HG02840 (cell line): ENCODE measurements around the gene NOS3.
"Not testable (repeated sequence)": the region's sequence is repeated elsewhere in the genome, so short reads cannot be mapped to it uniquely, and the experiment has no call there.

Source experiments
- ATAC-seq: cut with Tn5 transposase; IDR thresholded peaks from one replicate; pipeline ENCODE4 v1.9.1; 2021; ENCODE audit warnings: mild to moderate bottlenecking, moderate library complexity, moderate number of reproducible peaks; ENCODE audit not compliant: unreplicated experiment, low FRiP score

The NOS3 gene

GRCh38 chr7:150997817-150998216 lies 7.0 kb downstream of the NOS3 start:
- no peak for ATAC-seq

GRCh38 chr7:150998341-150998740 lies 7.5 kb downstream of the NOS3 start:
- no peak for ATAC-seq

GRCh38 chr7:150999001-150999400 lies 8.2 kb downstream of the NOS3 start:
- ATAC-seq: no peak

- no peak for ATAC-seq
Measured at GRCh38 chr7:150999497-151000230, 8.8 kb downstream of the NOS3 start.

GRCh38 chr7:151000897-151001495 lies 10.2 kb downstream of the NOS3 start:
- ATAC-seq: no peak

- ATAC-seq: no peak
Measured at GRCh38 chr7:151001546-151001945, 10.7 kb downstream of the NOS3 start.

GRCh38 chr7:151003572-151003971 lies 12.8 kb downstream of the NOS3 start:
- ATAC-seq: no peak

GRCh38 chr7:151005566-151005965 lies 14.7 kb downstream of the NOS3 start:
- ATAC-seq: no peak

- ATAC-seq: no peak
Measured at GRCh38 chr7:151006590-151007300, 15.9 kb downstream of the NOS3 start.

- ATAC-seq: no peak
Measured at GRCh38 chr7:151007469-151007898, 16.7 kb downstream of the NOS3 start.

- no peak for ATAC-seq
Measured at GRCh38 chr7:151008143-151008510, 17.3 kb downstream of the NOS3 start.

- ATAC-seq: peak; percentile 55
Measured at GRCh38 chr7:151008511-151009323, 17.9 kb downstream of the NOS3 start.

- no peak for ATAC-seq
Measured at GRCh38 chr7:151009327-151010036, 18.7 kb downstream of the NOS3 start.

GRCh38 chr7:151010037-151010306 lies 19.2 kb downstream of the NOS3 start:
- no peak for ATAC-seq

GRCh38 chr7:151010307-151011096 lies 19.7 kb downstream of the NOS3 start:
- no peak for ATAC-seq

GRCh38 chr7:151011097-151011409 lies 20.2 kb downstream of the NOS3 start:
- no peak for ATAC-seq

GRCh38 chr7:151011616-151012015 lies 20.8 kb downstream of the NOS3 start:
- not testable (repeated sequence) for ATAC-seq

- ATAC-seq: no peak
Measured at GRCh38 chr7:151012031-151012692, 21.3 kb downstream of the NOS3 start.

GRCh38 chr7:151012911-151013347 lies 22.1 kb downstream of the NOS3 start:
- no peak for ATAC-seq
